HG02981 (cell line): ENCODE data around the gene BAZ2B.
"Not testable (repeated sequence)": the region's sequence is repeated elsewhere in the genome, so short reads cannot be mapped to it uniquely, and the experiment has no call there.

ENCODE experiments used
- ATAC-seq: cut with Tn5 transposase; IDR thresholded peaks from one replicate; pipeline ENCODE4 v1.9.1; 2021; ENCODE audit warnings: mild to moderate bottlenecking, moderate library complexity; ENCODE audit not compliant: unreplicated experiment

The BAZ2B gene

GRCh38 chr2:159616286-159616701 is at the start of gene BAZ2B:
BAZ2B (minus strand) TSS chr2:159616548; CDS start chr2:159478719, 137,829 bp downstream.
- peak; percentile 35 for ATAC-seq

- ATAC-seq, result no peak
Observed at GRCh38 chr2:159661286-159661685, 44.9 kb upstream of the BAZ2B start.

- ATAC-seq, result peak; percentile 48
Observed at GRCh38 chr2:159658881-159659873, 42.8 kb upstream of the BAZ2B start.

- no peak for ATAC-seq
Observed at GRCh38 chr2:159653962-159654361, 37.6 kb upstream of the BAZ2B start.

GRCh38 chr2:159651884-159652283 is 35.5 kb upstream of the BAZ2B start:
- no peak for ATAC-seq

- ATAC-seq, result no peak
Observed at GRCh38 chr2:159650574-159650973, 34.2 kb upstream of the BAZ2B start.

- no peak for ATAC-seq
Observed at GRCh38 chr2:159648643-159649042, 32.3 kb upstream of the BAZ2B start.

- ATAC-seq, result no peak
Observed at GRCh38 chr2:159647667-159648066, 31.3 kb upstream of the BAZ2B start.

GRCh38 chr2:159640176-159640575 is 23.8 kb upstream of the BAZ2B start:
- no peak for ATAC-seq

GRCh38 chr2:159639712-159640111 is 23.4 kb upstream of the BAZ2B start:
- ATAC-seq, result no peak

GRCh38 chr2:159639071-159639470 is 22.7 kb upstream of the BAZ2B start:
- no peak for ATAC-seq

- ATAC-seq, result no peak
Observed at GRCh38 chr2:159637988-159638501, 21.7 kb upstream of the BAZ2B start.

- ATAC-seq, result no peak
Observed at GRCh38 chr2:159637240-159637639, 20.9 kb upstream of the BAZ2B start.

GRCh38 chr2:159635006-159635789 is 18.9 kb upstream of the BAZ2B start:
- ATAC-seq, result no peak

- ATAC-seq, result no peak
Observed at GRCh38 chr2:159633219-159633618, 16.9 kb upstream of the BAZ2B start.

- ATAC-seq, result not testable (repeated sequence)
Observed at GRCh38 chr2:159625628-159626027, 9.3 kb upstream of the BAZ2B start.

- ATAC-seq, result no peak
Observed at GRCh38 chr2:159623436-159623835, 7.1 kb upstream of the BAZ2B start.

GRCh38 chr2:159622966-159623365 is 6.6 kb upstream of the BAZ2B start:
- ATAC-seq, result no peak

GRCh38 chr2:159620796-159621195 is 4.4 kb upstream of the BAZ2B start:
- ATAC-seq, result no peak

- no peak for ATAC-seq
Observed at GRCh38 chr2:159617646-159618045, 1.3 kb upstream of the BAZ2B start.

GRCh38 chr2:159617100-159617499 is 752 bp upstream of the BAZ2B start:
- ATAC-seq, result no peak
